Activated CD4-positive, CD25-positive, alpha-beta regulatory T cell treated with anti-CD3 and anti-CD28 coated beads, Interleukin-2, amount 50 U/mL, for 16 hours (primary cell): ENCODE results near the gene ANAPC1.
"Not testable (repeated sequence)": the region's sequence is repeated elsewhere in the genome, so short reads cannot be mapped to it uniquely, and the experiment has no call there.

Experiments used
- DNase-seq: peaks from one replicate; pipeline ENCODE4 v3.0.0-alpha.2; 2020; ENCODE audit warnings: low read depth, low spot score

The ANAPC1 gene

GRCh38 chr2:111735838-111736721 lies 147.9 kb downstream of the ANAPC1 start:
- not testable (repeated sequence) for DNase-seq

- not testable (repeated sequence) for DNase-seq
These were observed 148.6 kb downstream of the ANAPC1 start for GRCh38 chr2:111735420-111735819.

GRCh38 chr2:111729812-111730458 lies 154.1 kb downstream of the ANAPC1 start:
- not testable (repeated sequence) for DNase-seq

- DNase-seq: not testable (repeated sequence)
These were observed 156.3 kb downstream of the ANAPC1 start for GRCh38 chr2:111727611-111728110.

GRCh38 chr2:111725742-111726141 lies 158.3 kb downstream of the ANAPC1 start:
- DNase-seq: not testable (repeated sequence)

- not testable (repeated sequence) for DNase-seq
These were observed 164.4 kb downstream of the ANAPC1 start for GRCh38 chr2:111719610-111720009.
